HepG2 (cell line): ENCODE results near the gene SUPT4H1. TPM values are rescaled to one million over a fixed set of nuclear protein-coding genes. Genes with fewer than 3 reads are reported as not detected.

Experiments
- ATRX ChIP-seq: sonication (generic); formaldehyde crosslinking; IDR thresholded peaks from 2 replicates; pipeline ENCODE4 v1.4.0; 2020; ENCODE audit warnings: missing genetic modification reagents, borderline replicate concordance
- CENPT ChIP-seq: sonication (generic); formaldehyde crosslinking; IDR thresholded peaks from 2 replicates; pipeline ENCODE4 v1.8.0; 2022; ENCODE audit warnings: low read depth, mild to moderate bottlenecking, moderate library complexity, missing genetic modification reagents
- FOXP1 ChIP-seq, 2 experiments: fragments of 450-650 bp in 1 of 2; IDR thresholded peaks; 2 replicates each; pipeline ENCODE4 v1.6.1; 2017 to 2018; ENCODE audit warnings: antibody characterized with exemption in 1 of 2
- KLF6 ChIP-seq: IDR thresholded peaks from 2 replicates; pipeline ENCODE4 v1.8.0; 2016; ENCODE audit warnings: missing biosample characterization, missing genetic modification reagents
- NFYB ChIP-seq: sonication (generic); formaldehyde crosslinking; IDR thresholded peaks from 2 replicates; pipeline ENCODE4 v1.4.0; 2020; ENCODE audit warnings: missing genetic modification reagents
- NR1H2 ChIP-seq: sonication (generic); formaldehyde crosslinking; IDR thresholded peaks from 2 replicates; pipeline ENCODE4 v1.8.1; 2022; ENCODE audit warnings: low read depth, missing genetic modification reagents, borderline replicate concordance
- RFXANK ChIP-seq: IDR thresholded peaks from 2 replicates; pipeline ENCODE4 v1.6.1; 2016
- RNF2 ChIP-seq: fragments of 450-650 bp; conservative IDR thresholded peaks from 2 replicates; pipeline ENCODE4 v1.6.1; 2016; ENCODE audit warnings: low read depth
- SUZ12 ChIP-seq: fragments of 150-350 bp; IDR thresholded peaks from 2 replicates; pipeline ENCODE4 v1.6.1; 2014; ENCODE audit warnings: low read depth, low read length
- TGIF2 ChIP-seq: IDR thresholded peaks from 2 replicates; pipeline ENCODE4 v1.6.1; 2016; ENCODE audit warnings: control low read depth, missing compliant biosample characterization
- U2AF1 ChIP-seq: fragments of 200-400 bp; formaldehyde crosslinking; optimal IDR thresholded peaks from 2 replicates; pipeline ENCODE3; 2017; ENCODE audit warnings: mild to moderate bottlenecking, low read depth, low read length
- XBP1 ChIP-seq: sonication (generic); formaldehyde crosslinking; IDR thresholded peaks from 2 replicates; pipeline ENCODE4 v1.5.0; 2020; ENCODE audit warnings: missing genetic modification reagents
- ZFAT ChIP-seq: sonication (generic); formaldehyde crosslinking; conservative IDR thresholded peaks from 2 replicates; pipeline ENCODE4 v1.8.1; 2023; ENCODE audit warnings: missing genetic modification reagents, inconsistent platforms
- ZNF232 ChIP-seq: sonication (generic); formaldehyde crosslinking; IDR thresholded peaks from 2 replicates; pipeline ENCODE4 v1.4.0; 2020; ENCODE audit warnings: missing genetic modification reagents, borderline replicate concordance
- ZNF235 ChIP-seq: sonication (generic); formaldehyde crosslinking; IDR thresholded peaks from 2 replicates; pipeline ENCODE4 v1.8.1; 2023; ENCODE audit warnings: mild to moderate bottlenecking, missing genetic modification reagents, borderline replicate concordance
- ZNF264 ChIP-seq: sonication (generic); formaldehyde crosslinking; IDR thresholded peaks from 2 replicates; pipeline ENCODE4 v1.4.0; 2020; ENCODE audit warnings: missing genetic modification reagents
- ZNF33A ChIP-seq: sonication (generic); formaldehyde crosslinking; IDR thresholded peaks from 2 replicates; pipeline ENCODE4 v1.5.1; 2020; ENCODE audit warnings: missing genetic modification reagents, mild to moderate bottlenecking, moderate library complexity, borderline replicate concordance
- ZNF382 ChIP-seq: sonication (generic); formaldehyde crosslinking; IDR thresholded peaks from 2 replicates; pipeline ENCODE4 v1.5.0; 2020; ENCODE audit warnings: missing genetic modification reagents, mild to moderate bottlenecking, borderline replicate concordance
- ZNF460 ChIP-seq: sonication (generic); formaldehyde crosslinking; IDR thresholded peaks from 2 replicates; pipeline ENCODE4 v1.5.1; 2020; ENCODE audit warnings: missing genetic modification reagents, mild to moderate bottlenecking, borderline replicate concordance
- ZNF556 ChIP-seq: sonication (generic); formaldehyde crosslinking; IDR thresholded peaks from 2 replicates; pipeline ENCODE4 v1.4.0; 2020; ENCODE audit warnings: mild to moderate bottlenecking, missing genetic modification reagents, borderline replicate concordance
- ZNF616 ChIP-seq: sonication (generic); formaldehyde crosslinking; IDR thresholded peaks from 2 replicates; pipeline ENCODE4 v1.5.0; 2020; ENCODE audit warnings: low read depth, mild to moderate bottlenecking, missing genetic modification reagents
- ZNF777 ChIP-seq: sonication (generic); formaldehyde crosslinking; IDR thresholded peaks from 2 replicates; pipeline ENCODE4 v1.4.0; 2020; ENCODE audit warnings: missing genetic modification reagents
- polyA plus RNA-seq, 8 experiments: library from polyadenylated mRNA; depleted of rRNA in 3 of 8; stranded (reverse) in 7 of 8; unstranded in 1 of 8; fragments of >200 nt; fragmentation: Illumina TruSeq in 4 of 8; extraction: Trizol in 4 of 8; gene quantifications; 2 replicates each; pipeline versions ENCODE4 v1.2.1 to v1.2.3, GENCODE V29; 2011 to 2016; ENCODE audit warnings: low read depth in 4 of 8, missing spikeins in 1 of 8, mixed read lengths in 1 of 8; ENCODE audit not compliant: insufficient read depth in 1 of 8
- total RNA-seq, 5 experiments: library from RNA; depleted of rRNA; stranded (reverse); fragments of >200 nt; fragmentation: Illumina TruSeq; extraction: Trizol; gene quantifications; 2 replicates each; pipeline ENCODE4 v1.2.3, GENCODE V29; 2016; ENCODE audit warnings: low read depth in 1 of 5
- TF ChIP-seq, protein P1 (sequence below): sonication (generic); formaldehyde crosslinking; conservative IDR thresholded peaks from 2 replicates; pipeline ENCODE4 v1.8.0; 2022; ENCODE audit warnings: missing genetic modification reagents
- TF ChIP-seq, protein P2 (sequence below): sonication (generic); formaldehyde crosslinking; IDR thresholded peaks from 2 replicates; pipeline ENCODE4 v1.4.0; 2020; ENCODE audit warnings: missing genetic modification reagents
- TF ChIP-seq, protein P3 (sequence below): sonication (generic); formaldehyde crosslinking; IDR thresholded peaks from 2 replicates; pipeline ENCODE4 v1.5.1; 2020; ENCODE audit warnings: missing genetic modification reagents, mild to moderate bottlenecking, borderline replicate concordance
- TF ChIP-seq, protein P4 (sequence below): sonication (generic); formaldehyde crosslinking; IDR thresholded peaks from 2 replicates; pipeline ENCODE4 v1.9.0; 2021; ENCODE audit warnings: missing genetic modification reagents, mild to moderate bottlenecking, borderline replicate concordance

SUPT4H1 gene
- total and polyA plus RNA-seq, 2 of the 13 experiments (the other 11 are each of a cell fraction or from before 2014, with no cell fraction given): 155 to 244 TPM

DNA sequence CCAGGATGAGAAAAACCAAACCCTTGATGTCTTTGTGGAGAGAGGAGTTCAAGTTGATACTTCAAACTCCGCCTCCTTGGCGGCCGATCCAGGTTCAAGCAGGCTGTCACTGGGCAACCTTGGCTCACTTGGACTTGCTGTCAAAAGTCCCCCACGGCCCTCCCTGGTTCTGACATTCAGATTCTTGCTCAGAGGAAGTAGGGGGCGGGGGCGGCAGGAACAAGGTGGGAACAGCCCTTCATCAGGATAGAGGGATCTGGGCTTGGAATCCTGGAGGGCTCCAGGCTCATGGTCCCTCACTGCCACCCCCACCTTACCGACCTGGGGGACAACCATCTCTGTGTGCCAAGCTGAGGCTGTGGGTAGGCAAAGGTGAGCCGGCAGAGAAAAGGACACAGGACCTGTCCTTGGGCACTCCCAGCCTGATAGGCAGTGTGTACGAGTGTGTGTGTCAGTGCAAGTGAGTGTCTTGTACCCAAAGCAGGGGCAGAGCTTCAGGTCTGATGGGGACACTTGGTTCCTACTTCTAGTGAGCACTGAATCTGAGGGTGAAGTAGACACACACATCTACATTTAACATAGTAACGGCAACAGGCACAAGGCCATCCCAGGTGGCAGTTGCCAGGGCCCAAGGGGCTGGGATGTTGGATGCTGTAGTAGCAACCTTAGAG is 16.8 kb downstream of the SUPT4H1 start (continued):
- TF ChIP-seq SUZ12: no peak
- no peak for TF ChIP-seq ZNF616
- TF ChIP-seq U2AF1: no peak
- no peak for TF ChIP-seq RFXANK (CRISPR knock-in tag)
- peak; percentile 97; the same call in 1 of the 2 replicates for TF ChIP-seq ZNF232 (CRISPR knock-in tag)
- no peak for TF ChIP-seq NFYB (CRISPR knock-in tag)
- TF ChIP-seq ATRX (CRISPR knock-in tag): no peak
- no peak for TF ChIP-seq XBP1
- no peak for TF ChIP-seq KLF6 (CRISPR knock-in tag)
- TF ChIP-seq ZNF382 (CRISPR knock-in tag): no peak
- TF ChIP-seq FOXP1 (IDR thresholded peaks at IDR 0.05): no peak
- TF ChIP-seq FOXP1 (CRISPR knock-in tag; IDR thresholded peaks at IDR 0.05): no peak
- no peak for TF ChIP-seq RNF2
- TF ChIP-seq, protein P1, sequence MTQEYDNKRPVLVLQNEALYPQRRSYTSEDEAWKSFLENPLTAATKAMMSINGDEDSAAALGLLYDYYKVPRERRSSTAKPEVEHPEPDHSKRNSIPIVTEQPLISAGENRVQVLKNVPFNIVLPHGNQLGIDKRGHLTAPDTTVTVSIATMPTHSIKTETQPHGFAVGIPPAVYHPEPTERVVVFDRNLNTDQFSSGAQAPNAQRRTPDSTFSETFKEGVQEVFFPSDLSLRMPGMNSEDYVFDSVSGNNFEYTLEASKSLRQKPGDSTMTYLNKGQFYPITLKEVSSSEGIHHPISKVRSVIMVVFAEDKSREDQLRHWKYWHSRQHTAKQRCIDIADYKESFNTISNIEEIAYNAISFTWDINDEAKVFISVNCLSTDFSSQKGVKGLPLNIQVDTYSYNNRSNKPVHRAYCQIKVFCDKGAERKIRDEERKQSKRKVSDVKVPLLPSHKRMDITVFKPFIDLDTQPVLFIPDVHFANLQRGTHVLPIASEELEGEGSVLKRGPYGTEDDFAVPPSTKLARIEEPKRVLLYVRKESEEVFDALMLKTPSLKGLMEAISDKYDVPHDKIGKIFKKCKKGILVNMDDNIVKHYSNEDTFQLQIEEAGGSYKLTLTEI (CRISPR knock-in tag): no peak
- no peak for TF ChIP-seq ZNF777 (CRISPR knock-in tag)
- TF ChIP-seq ZNF264 (CRISPR knock-in tag): no peak
- TF ChIP-seq TGIF2 (CRISPR knock-in tag): peak; percentile 30; the same call in 1 of the 2 replicates
- TF ChIP-seq ZNF235 (CRISPR knock-in tag): no peak
- no peak for TF ChIP-seq ZFAT (CRISPR knock-in tag)
- TF ChIP-seq ZNF33A (CRISPR knock-in tag): no peak
- TF ChIP-seq CENPT (CRISPR knock-in tag): no peak
- TF ChIP-seq ZNF556 (CRISPR knock-in tag): no peak
- TF ChIP-seq, protein P2, sequence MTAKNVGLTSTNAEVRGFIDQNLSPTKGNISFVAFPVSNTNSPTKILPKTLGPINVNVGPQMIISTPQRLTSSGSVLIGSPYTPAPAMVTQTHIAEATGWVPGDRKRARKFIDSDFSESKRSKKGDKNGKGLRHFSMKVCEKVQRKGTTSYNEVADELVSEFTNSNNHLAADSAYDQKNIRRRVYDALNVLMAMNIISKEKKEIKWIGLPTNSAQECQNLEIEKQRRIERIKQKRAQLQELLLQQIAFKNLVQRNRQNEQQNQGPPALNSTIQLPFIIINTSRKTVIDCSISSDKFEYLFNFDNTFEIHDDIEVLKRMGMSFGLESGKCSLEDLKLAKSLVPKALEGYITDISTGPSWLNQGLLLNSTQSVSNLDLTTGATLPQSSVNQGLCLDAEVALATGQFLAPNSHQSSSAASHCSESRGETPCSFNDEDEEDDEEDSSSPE (CRISPR knock-in tag): no peak
- no peak for TF ChIP-seq ZNF460 (CRISPR knock-in tag)
- TF ChIP-seq, protein P3, sequence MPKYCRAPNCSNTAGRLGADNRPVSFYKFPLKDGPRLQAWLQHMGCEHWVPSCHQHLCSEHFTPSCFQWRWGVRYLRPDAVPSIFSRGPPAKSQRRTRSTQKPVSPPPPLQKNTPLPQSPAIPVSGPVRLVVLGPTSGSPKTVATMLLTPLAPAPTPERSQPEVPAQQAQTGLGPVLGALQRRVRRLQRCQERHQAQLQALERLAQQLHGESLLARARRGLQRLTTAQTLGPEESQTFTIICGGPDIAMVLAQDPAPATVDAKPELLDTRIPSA (CRISPR knock-in tag): no peak
- TF ChIP-seq, protein P4, sequence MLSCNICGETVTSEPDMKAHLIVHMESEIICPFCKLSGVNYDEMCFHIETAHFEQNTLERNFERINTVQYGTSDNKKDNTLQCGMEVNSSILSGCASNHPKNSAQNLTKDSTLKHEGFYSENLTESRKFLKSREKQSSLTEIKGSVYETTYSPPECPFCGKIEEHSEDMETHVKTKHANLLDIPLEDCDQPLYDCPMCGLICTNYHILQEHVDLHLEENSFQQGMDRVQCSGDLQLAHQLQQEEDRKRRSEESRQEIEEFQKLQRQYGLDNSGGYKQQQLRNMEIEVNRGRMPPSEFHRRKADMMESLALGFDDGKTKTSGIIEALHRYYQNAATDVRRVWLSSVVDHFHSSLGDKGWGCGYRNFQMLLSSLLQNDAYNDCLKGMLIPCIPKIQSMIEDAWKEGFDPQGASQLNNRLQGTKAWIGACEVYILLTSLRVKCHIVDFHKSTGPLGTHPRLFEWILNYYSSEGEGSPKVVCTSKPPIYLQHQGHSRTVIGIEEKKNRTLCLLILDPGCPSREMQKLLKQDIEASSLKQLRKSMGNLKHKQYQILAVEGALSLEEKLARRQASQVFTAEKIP (CRISPR knock-in tag): no peak
- no peak for TF ChIP-seq NR1H2 (CRISPR knock-in tag)
